GM18526 (cell line): ENCODE results near the gene CHST3.

Experiments
- POLR2A ChIP-seq: IDR thresholded peaks from 3 replicates; pipeline ENCODE4 v1.6.1; 2011; ENCODE audit not compliant: insufficient read length; ENCODE audit errors: extremely low read depth

CHST3 gene

GRCh38 chr10:71940752-71941151, 23.4 kb upstream of the CHST3 start:
- TF ChIP-seq POLR2A, result no peak

GRCh38 chr10:71941318-71941717, 22.9 kb upstream of the CHST3 start:
- TF ChIP-seq POLR2A, result no peak

- no peak for TF ChIP-seq POLR2A
Measured at GRCh38 chr10:71945819-71946474, 18.2 kb upstream of the CHST3 start.

- TF ChIP-seq POLR2A, result no peak
Measured at GRCh38 chr10:71946700-71947099, 17.5 kb upstream of the CHST3 start.

- TF ChIP-seq POLR2A, result no peak
Measured at GRCh38 chr10:71948496-71949067, 15.6 kb upstream of the CHST3 start.

GRCh38 chr10:71950683-71951082, 13.5 kb upstream of the CHST3 start:
- TF ChIP-seq POLR2A, result no peak

- no peak for TF ChIP-seq POLR2A
Measured at GRCh38 chr10:71952745-71953144, 11.4 kb upstream of the CHST3 start.

GRCh38 chr10:71957546-71958275, 6.5 kb upstream of the CHST3 start:
- no peak for TF ChIP-seq POLR2A

- TF ChIP-seq POLR2A, result no peak
Measured at GRCh38 chr10:71959526-71959925, 4.7 kb upstream of the CHST3 start.

GRCh38 chr10:71961831-71962230, 2.4 kb upstream of the CHST3 start:
- no peak for TF ChIP-seq POLR2A

GRCh38 chr10:71962901-71963300, 1.3 kb upstream of the CHST3 start:
- TF ChIP-seq POLR2A, result no peak

GRCh38 chr10:71963351-71964097, 671 bp upstream of the CHST3 start:
- no peak for TF ChIP-seq POLR2A

- TF ChIP-seq POLR2A, result no peak
Measured at GRCh38 chr10:71964743-71965515, 734 bp downstream of the CHST3 start.

- no peak for TF ChIP-seq POLR2A
Measured at GRCh38 chr10:71965623-71966022, 1.4 kb downstream of the CHST3 start.
